ENCODE data around the gene TSPY9. TPM values are rescaled to one million over a fixed set of nuclear protein-coding genes. Genes with fewer than 3 reads are reported as not detected.
"Not testable (repeated sequence)": the region's sequence is repeated elsewhere in the genome, so short reads cannot be mapped to it uniquely, and the experiment has no call there.

The TSPY9 gene
- polyA plus RNA-seq (2011; rRNA removed), result not detected in 2 replicates
- not detected in 2 replicates for polyA minus RNA-seq (2011; rRNA and poly(A)+ RNA removed)

DNA sequence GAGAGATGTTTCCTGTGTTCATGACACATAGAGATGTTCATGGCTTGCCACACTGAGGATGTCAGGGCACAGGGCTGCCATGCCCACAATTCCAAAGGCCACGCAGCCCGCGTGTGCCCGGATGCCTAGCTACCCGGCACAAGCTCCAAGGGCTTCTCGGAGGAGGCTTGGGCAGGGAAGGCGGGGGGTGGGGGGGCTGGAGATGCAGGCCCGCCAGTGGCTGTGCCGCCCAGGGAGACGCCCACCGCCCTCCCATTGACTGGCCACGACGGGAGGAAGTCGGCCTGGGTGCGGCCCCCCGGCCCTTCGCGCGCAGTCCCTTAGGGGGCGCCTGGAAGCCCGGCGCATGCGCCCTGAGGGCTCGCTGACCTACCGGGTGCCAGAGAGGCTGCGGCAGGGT lies at the start of gene TSPY9:
TSPY9 (plus strand) TSS at position 301 of the 400 bp plus-strand sequence; CDS start at position 347, 46 bp downstream.
- DNase-seq (ENCODE audit: low read depth); H3K4me3 ChIP-seq (ENCODE audit: low read depth, low read length); H3K36me3 ChIP-seq (ENCODE audit: control insufficient read depth, insufficient read depth, low read length); POLR2A ChIA-PET; CTCF ChIA-PET; H3K27me3 ChIP-seq (ENCODE audit: control insufficient read depth, insufficient read depth, low read length): not testable (repeated sequence)

- DNase-seq (ENCODE audit: low read depth); POLR2A ChIA-PET: not testable (repeated sequence)
Measured at GRCh38 chrY:9466655-9467054, 20.4 kb upstream of the TSPY9 start, which contains the start of gene TSPY1. Gene TSPY1, plus strand, starts transcription at chrY:9466955. Its CDS starts 46 bp downstream, at chrY:9467001.

DNA sequence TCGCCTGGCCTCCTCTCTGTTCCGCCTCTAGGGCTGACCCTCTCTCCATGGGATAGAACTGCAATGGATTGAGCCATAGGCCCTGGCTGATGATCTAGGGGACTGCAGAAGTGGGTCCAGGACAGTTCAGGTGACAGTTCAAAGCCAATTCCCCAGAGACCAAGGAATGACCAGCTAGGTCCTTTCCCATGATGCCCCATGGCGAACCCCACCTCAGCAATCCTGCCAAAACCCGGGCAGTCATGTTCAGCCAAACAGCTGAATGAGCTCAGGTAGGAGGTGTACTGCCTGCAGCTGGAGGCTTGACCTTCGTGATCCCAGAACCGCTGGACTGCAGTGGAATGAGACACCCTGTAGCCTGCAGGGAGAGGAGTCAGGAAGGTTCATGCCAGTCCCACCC lies 17.3 kb downstream of the TSPY9 start:
- POLR2A ChIA-PET; H3K4me3 ChIP-seq (ENCODE audit: low read depth, low read length); CTCF ChIA-PET; H3K27me3 ChIP-seq (ENCODE audit: control insufficient read depth, insufficient read depth, low read length); H3K36me3 ChIP-seq (ENCODE audit: control insufficient read depth, insufficient read depth, low read length); DNase-seq (ENCODE audit: low read depth): not testable (repeated sequence)

More at GRCh38 chrY:9466655-9467054, 20.4 kb upstream of the TSPY9 start, which contains the start of gene TSPY1:
- CTCF ChIA-PET; H3K36me3 ChIP-seq (ENCODE audit: control insufficient read depth, insufficient read depth, low read length); H3K27me3 ChIP-seq (ENCODE audit: control insufficient read depth, insufficient read depth, low read length); H3K4me3 ChIP-seq (ENCODE audit: low read depth, low read length): not testable (repeated sequence)

GRCh38 chrY:9516287-9516686 lies 29.2 kb downstream of the TSPY9 start:
- not testable (repeated sequence) for H3K27me3 ChIP-seq (ENCODE audit: control insufficient read depth, insufficient read depth, low read length); DNase-seq (ENCODE audit: low read depth)

DNA sequence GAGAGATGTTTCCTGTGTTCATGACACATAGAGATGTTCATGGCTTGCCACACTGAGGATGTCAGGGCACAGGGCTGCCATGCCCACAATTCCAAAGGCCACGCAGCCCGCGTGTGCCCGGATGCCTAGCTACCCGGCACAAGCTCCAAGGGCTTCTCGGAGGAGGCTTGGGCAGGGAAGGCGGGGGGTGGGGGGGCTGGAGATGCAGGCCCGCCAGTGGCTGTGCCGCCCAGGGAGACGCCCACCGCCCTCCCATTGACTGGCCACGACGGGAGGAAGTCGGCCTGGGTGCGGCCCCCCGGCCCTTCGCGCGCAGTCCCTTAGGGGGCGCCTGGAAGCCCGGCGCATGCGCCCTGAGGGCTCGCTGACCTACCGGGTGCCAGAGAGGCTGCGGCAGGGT lies 40.5 kb downstream of the TSPY9 start, which contains the start of gene TSPY10:
TSPY10 (plus strand) TSS at position 301 of the 400 bp plus-strand sequence; CDS start at position 347, 46 bp downstream.
- H3K36me3 ChIP-seq (ENCODE audit: control insufficient read depth, insufficient read depth, low read length); DNase-seq (ENCODE audit: low read depth); H3K4me3 ChIP-seq (ENCODE audit: low read depth, low read length); CTCF ChIA-PET; H3K27me3 ChIP-seq (ENCODE audit: control insufficient read depth, insufficient read depth, low read length); POLR2A ChIA-PET: not testable (repeated sequence)

More at GRCh38 chrY:9516287-9516686, 29.2 kb downstream of the TSPY9 start:
- H3K4me3 ChIP-seq (ENCODE audit: low read depth, low read length); POLR2A ChIA-PET; CTCF ChIA-PET; H3K36me3 ChIP-seq (ENCODE audit: control insufficient read depth, insufficient read depth, low read length): not testable (repeated sequence)

Other genes starting within 250 kb of the TSPY9 start
- not detected in 2 replicates for gene TSPY4, start 149.8 kb upstream of the TSPY9 start, polyA plus RNA-seq (2011; rRNA removed)
- not detected in 2 replicates for gene TSPY8, start 129.5 kb upstream of the TSPY9 start, polyA plus RNA-seq (2011; rRNA removed)
- gene TSPY3, start 88.8 kb upstream of the TSPY9 start, polyA plus RNA-seq (2011; rRNA removed), result not detected in 2 replicates
- gene TSPY1, start 20.3 kb upstream of the TSPY9 start, polyA plus RNA-seq (2011; rRNA removed), result not detected in 2 replicates
- gene TSPY10, start 40.6 kb downstream of the TSPY9 start, polyA plus RNA-seq (2011; rRNA removed), result not detected in 2 replicates